A549 (cell line): ENCODE results near the gene SCUBE3.

Experiments
- MYC ChIP-seq: IDR thresholded peaks from 2 replicates; pipeline ENCODE4 v1.6.1; 2012; ENCODE audit warnings: mild to moderate bottlenecking, inconsistent platforms, low read length, improper control_type of control experiment, borderline replicate concordance
- POLR2A ChIP-seq: IDR thresholded peaks from 2 replicates; pipeline ENCODE4 v1.6.1; 2012; ENCODE audit warnings: mild to moderate bottlenecking, low read length

GRCh38 chr6:35273822-35274559 is 60.2 kb downstream of the SCUBE3 start:
- TF ChIP-seq POLR2A (no peak), MYC (no peak)
